Upper lobe of left lung (tissue), 6 donors: ENCODE results near the gene KIRREL3. TPM values are rescaled to one million over a fixed set of nuclear protein-coding genes. Genes with fewer than 3 reads are reported as not detected.

Experiments used
- ATAC-seq, 2 donors: fragments of 200-7000 bp; cut with Tn5 transposase; one replicate each; pipeline ENCODE4 v1.9.1; 2022; ENCODE audit warnings: mild to moderate bottlenecking in 2 of 2, moderate library complexity in 2 of 2; ENCODE audit not compliant: low FRiP score in 2 of 2
- DNase-seq, 2 donors: peaks; one replicate each; pipeline ENCODE4 v3.0.0-alpha.2; 2019 to 2020
- H3K27ac ChIP-seq, 4 donors: fragments of 200-600 bp; sonication (generic); one replicate each; pipeline ENCODE4 v1.5.1; 2016 to 2019
- H3K27me3 ChIP-seq, 4 donors: fragments of 200-600 bp; sonication (generic); one replicate each; pipeline ENCODE4 v1.5.1; 2017 to 2019
- H3K36me3 ChIP-seq, 4 donors: fragments of 200-600 bp; sonication (generic); one replicate each; pipeline ENCODE4 v1.5.1; 2016 to 2019
- H3K4me1 ChIP-seq, 4 donors: fragments of 200-600 bp; sonication (generic); one replicate each; pipeline ENCODE4 v1.5.1; 2018 to 2019
- H3K4me3 ChIP-seq, 4 donors: fragments of 200-600 bp; sonication (generic); one replicate each; pipeline ENCODE4 v1.5.1; 2017 to 2019; ENCODE audit warnings: mild to moderate bottlenecking in 2 of 4, moderate library complexity in 1 of 4
- H3K9me3 ChIP-seq, 4 donors: fragments of 200-600 bp; sonication (generic); one replicate each; pipeline ENCODE4 v1.5.1; 2018 to 2019
- CTCF ChIP-seq, 6 experiments: fragments of 450-650 bp in 4 of 6; fragments of 200-600 bp in 2 of 6; sonication (generic) in 2 of 6; IDR thresholded peaks; one replicate each; pipeline ENCODE4 v1.5.1; 2016 to 2019; ENCODE audit warnings: antibody characterized with exemption in 6 of 6
- EP300 ChIP-seq, 4 donors: sonication (generic); formaldehyde crosslinking; IDR thresholded peaks; one replicate each; pipeline ENCODE4 v1.5.1; 2017; ENCODE audit warnings: antibody characterized with exemption in 4 of 4, control low read depth in 2 of 4
- POLR2A ChIP-seq, 4 donors: fragments of 450-650 bp; IDR thresholded peaks; one replicate each; pipeline ENCODE4 v1.5.1; 2016 to 2017; ENCODE audit warnings: antibody characterized with exemption in 4 of 4, mild to moderate bottlenecking in 2 of 4
- POLR2AphosphoS5 ChIP-seq, 2 donors: sonication (generic); formaldehyde crosslinking; IDR thresholded peaks; one replicate each; pipeline ENCODE4 v1.5.1; 2017; ENCODE audit warnings: antibody characterized with exemption in 2 of 2
- WGBS, 2 donors: methylation state at CpG; one replicate each; pipeline ENCODE4 v1.1.5; 2017 to 2018; 5-methylcytosine and 5-hydroxymethylcytosine counted together
- total RNA-seq, 6 donors: library from RNA; depleted of rRNA in 4 of 6; stranded (reverse); fragments of >200 nt in 4 of 6; gene quantifications; one replicate each; pipeline versions ENCODE4 v1.1.0 to v1.2.1, GENCODE V29; 2016 to 2021
- donor health status: DM: no; HTN: no; CAD: no; lungs with moderate emphysema.
- donor health status: DM: no; HTN: yes; CAD: no; lungs with severe emphysema.

KIRREL3 gene
- total RNA-seq, 6 donors from 2014 or later: 0.22 to 0.24 TPM; not detected in 4

- WGBS, 2 donors: 48 to 50% methylated on average over 2 of the region's 2 CpGs
- Histone ChIP-seq H3K27me3 (no peaks in the 10 kb centered on the region), H3K9me3 (no peaks in the 10 kb centered on the region), H3K36me3 (no peaks in the 10 kb centered on the region), H3K4me3 (no peak overlapping the region), H3K27ac (no peak overlapping the region), H3K4me1 (no peaks in the 10 kb centered on the region)
- TF ChIP-seq POLR2AphosphoS5 (IDR thresholded peaks at IDR 0.05) (no peak), POLR2A (IDR thresholded peaks at IDR 0.05) (no peak), EP300 (IDR thresholded peaks at IDR 0.05) (no peak), CTCF (IDR thresholded peaks at IDR 0.05) (no peak)
- ATAC-seq: no peak
- no peak for DNase-seq
Measured at GRCh38 chr11:126679033-126679432, 321.5 kb downstream of the KIRREL3 start.

- Histone ChIP-seq H3K27ac (no peak overlapping the region), H3K4me1 (no peaks in the 10 kb centered on the region), H3K27me3 (no peaks in the 10 kb centered on the region), H3K4me3 (no peak overlapping the region), H3K36me3 (no peaks in the 10 kb centered on the region), H3K9me3 (no peaks in the 10 kb centered on the region)
- ATAC-seq: no peak
- DNase-seq: no peak
- WGBS, 2 donors: 92 to 97% methylated on average over 9 of the region's 9 CpGs
- TF ChIP-seq EP300 (IDR thresholded peaks at IDR 0.05): no peak
- no peak for TF ChIP-seq POLR2AphosphoS5 (IDR thresholded peaks at IDR 0.05)
- TF ChIP-seq POLR2A (IDR thresholded peaks at IDR 0.05): no peak
Measured at GRCh38 chr11:126676536-126676935, 324.0 kb downstream of the KIRREL3 start.

- Histone ChIP-seq H3K9me3 (no peaks in the 10 kb centered on the region), H3K4me3 (no peak overlapping the region), H3K4me1 (no peaks in the 10 kb centered on the region), H3K27me3 (no peaks in the 10 kb centered on the region), H3K36me3 (no peaks in the 10 kb centered on the region), H3K27ac (no peak overlapping the region)
- WGBS, 2 donors: 86% methylated on average over 1 of the region's 1 CpG
- ATAC-seq (no peak), DNase-seq (no peak)
- TF ChIP-seq POLR2AphosphoS5 (IDR thresholded peaks at IDR 0.05) (no peak), CTCF (IDR thresholded peaks at IDR 0.05) (no peak), EP300 (IDR thresholded peaks at IDR 0.05) (no peak), POLR2A (IDR thresholded peaks at IDR 0.05) (no peak)
Measured at GRCh38 chr11:126673319-126673718, 327.3 kb downstream of the KIRREL3 start.

GRCh38 chr11:126669416-126669815, 331.2 kb downstream of the KIRREL3 start:
- no peak overlapping the region for H3K27ac ChIP-seq
- TF ChIP-seq EP300 (IDR thresholded peaks at IDR 0.05) (no peak), POLR2AphosphoS5 (IDR thresholded peaks at IDR 0.05) (no peak), CTCF (IDR thresholded peaks at IDR 0.05) (no peak)
- H3K4me3 ChIP-seq: no peak overlapping the region
- no peaks in the 10 kb centered on the region for H3K4me1 ChIP-seq
- H3K27me3 ChIP-seq: no peaks in the 10 kb centered on the region
- no peaks in the 10 kb centered on the region for H3K36me3 ChIP-seq
- H3K9me3 ChIP-seq: no peaks in the 10 kb centered on the region
- ATAC-seq: peak in 1 of 2 donors; percentile 60
- no peak for DNase-seq
- WGBS, 2 donors: 63 to 75% methylated on average over 5 of the region's 5 CpGs

- Histone ChIP-seq H3K27me3 (no peaks in the 10 kb centered on the region), H3K4me3 (no peak overlapping the region)
- WGBS, 2 donors: 80 to 92% methylated on average over 2 of the region's 2 CpGs
Measured at GRCh38 chr11:126664643-126665042, 335.9 kb downstream of the KIRREL3 start.

More at GRCh38 chr11:126664643-126665042, 335.9 kb downstream of the KIRREL3 start:
- Histone ChIP-seq H3K9me3 (no peaks in the 10 kb centered on the region), H3K36me3 (no peaks in the 10 kb centered on the region), H3K27ac (no peak overlapping the region), H3K4me1 (no peaks in the 10 kb centered on the region)
- TF ChIP-seq POLR2A (IDR thresholded peaks at IDR 0.05) (no peak), CTCF (IDR thresholded peaks at IDR 0.05) (no peak), EP300 (IDR thresholded peaks at IDR 0.05) (no peak), POLR2AphosphoS5 (IDR thresholded peaks at IDR 0.05) (no peak)
- no peak for ATAC-seq
- no peak for DNase-seq
